ENCODE results near the gene CCSER2.

Gene CCSER2

DNA sequence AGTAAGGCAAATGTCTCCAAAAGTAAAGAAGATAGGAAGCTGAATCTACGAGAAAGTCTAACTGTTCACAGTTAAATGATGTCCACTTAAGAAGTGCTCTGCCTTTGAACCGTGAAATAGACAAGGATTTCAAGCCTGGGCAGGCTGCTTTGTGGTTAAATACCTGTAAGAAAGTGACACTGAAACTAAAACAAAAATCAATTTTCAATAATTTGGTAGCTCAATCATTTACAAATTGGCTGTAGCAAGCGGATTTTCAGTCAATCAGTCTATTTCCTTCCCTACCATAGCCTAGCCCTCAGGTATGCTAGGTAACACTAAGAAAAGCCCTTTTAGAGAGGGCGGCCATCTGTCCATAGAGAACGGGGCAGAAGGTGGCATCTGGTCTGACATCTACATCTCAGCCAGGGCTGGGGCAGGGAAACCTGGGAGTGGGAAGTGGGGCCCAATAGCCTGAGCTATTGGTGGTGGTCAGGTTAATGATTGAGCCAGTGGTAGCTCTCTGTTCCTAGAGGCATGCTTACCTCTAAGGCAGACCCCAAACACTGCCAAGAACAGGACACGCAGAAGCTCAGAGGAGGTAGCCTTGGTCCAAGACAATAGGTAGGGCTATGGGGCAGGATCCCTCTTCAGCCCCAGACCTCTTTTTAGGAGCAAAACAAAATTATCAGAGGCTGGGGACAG lies 223.2 kb downstream of the CCSER2 start:
- no peak for DNase-seq

GRCh38 chr10:84552478-84552877 lies 224.1 kb downstream of the CCSER2 start:
- no peak for DNase-seq

DNA sequence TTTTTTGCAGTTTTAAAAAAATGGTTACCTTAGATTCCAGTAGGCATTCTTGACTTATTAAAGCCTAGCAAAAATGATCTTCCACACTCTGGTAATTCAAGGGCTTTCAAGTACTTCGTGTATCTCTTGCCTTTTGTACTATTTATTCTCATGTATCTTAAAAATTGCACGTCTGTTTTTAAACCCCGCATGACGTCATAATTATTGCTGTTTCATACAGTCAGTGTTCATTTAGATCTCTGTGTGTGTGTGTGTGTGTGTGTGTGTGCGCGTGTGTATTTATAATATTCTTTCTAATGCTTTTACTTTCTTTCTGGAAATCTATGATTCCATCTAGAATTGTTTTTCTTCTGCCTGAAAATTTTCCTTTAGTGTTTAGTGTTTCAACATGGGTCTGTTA lies 234.2 kb downstream of the CCSER2 start:
- DNase-seq = no peak

- no peak for DNase-seq
Measured at GRCh38 chr10:84563355-84563754, 235.0 kb downstream of the CCSER2 start.

- DNase-seq = no peak
Measured at GRCh38 chr10:84563868-84564267, 235.5 kb downstream of the CCSER2 start.

DNA sequence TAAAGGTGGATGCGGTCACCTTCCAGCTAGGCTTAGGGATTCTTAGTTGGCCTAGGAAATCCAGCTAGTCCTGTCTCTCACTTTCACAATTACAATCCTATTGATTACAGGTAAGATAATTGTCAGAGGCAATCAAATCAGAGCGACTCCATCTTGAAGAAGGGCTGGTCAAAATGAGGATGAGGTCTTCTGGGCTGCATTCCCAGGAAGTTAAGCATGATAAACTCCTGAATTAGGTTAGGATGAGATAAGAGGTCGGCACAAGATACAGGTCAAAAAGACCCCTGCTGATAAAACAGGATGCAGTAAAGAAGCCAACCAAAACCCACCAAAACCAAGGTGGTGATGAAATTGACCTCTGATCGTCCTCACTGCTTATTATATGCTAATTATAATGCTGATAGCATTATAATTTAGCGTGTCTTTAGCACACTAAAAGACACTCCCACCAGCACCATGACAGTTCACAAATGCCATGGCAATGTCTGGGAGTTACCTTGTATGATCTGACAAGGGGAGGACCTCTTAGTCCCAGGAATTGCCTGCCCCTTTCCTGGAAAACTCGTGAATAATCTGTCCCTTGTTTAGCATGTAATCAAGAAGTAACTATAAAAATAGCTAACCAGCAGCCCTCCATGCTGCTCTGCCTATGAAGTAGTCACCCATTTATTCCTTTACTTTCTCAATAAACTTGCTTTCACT lies 237.6 kb downstream of the CCSER2 start:
- DNase-seq = no peak

DNA sequence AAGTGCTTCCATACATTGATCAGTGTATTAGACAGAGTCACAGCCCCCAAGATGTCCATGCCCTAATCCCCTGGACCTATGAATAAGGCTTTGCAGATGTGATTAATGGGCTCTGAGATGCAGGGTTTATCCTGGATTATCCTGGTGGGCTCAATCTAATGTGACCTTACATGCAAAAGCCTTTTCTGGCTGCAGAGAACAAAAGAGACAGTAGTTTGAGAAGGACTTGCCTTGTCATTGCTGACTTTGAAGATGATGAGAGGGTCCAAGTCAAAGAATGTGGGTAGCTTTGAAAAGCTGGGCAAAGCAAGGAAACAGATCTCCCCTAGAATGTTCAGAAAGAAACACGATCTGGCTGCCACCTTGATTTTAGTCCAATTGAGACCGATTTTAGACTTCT lies 238.7 kb downstream of the CCSER2 start:
- no peak for DNase-seq

All from NCI-H510A (cell line).